K562 (cell line): ENCODE results near the gene HPCA. TPM values are rescaled to one million over a fixed set of nuclear protein-coding genes. Genes with fewer than 3 reads are reported as not detected.

ENCODE experiments used
- ATAC-seq: fragments of 200-7000 bp; cut with Tn5 transposase; 3 replicates; pipeline ENCODE4 v1.9.1; 2020; ENCODE audit warnings: moderate library complexity
- BruUV-seq: library from RNA; stranded (reverse); fragments of 400-500 nt; replicated peaks from 2 replicates; lab custom pipeline; 2021; lab: Mats Ljungman, UMichigan
- CTCF ChIA-PET: fragments of 300-600 bp; formaldehyde crosslinking; extraction: SDS; loops from one replicate; lab custom pipeline; 2021; ENCODE audit warnings: low intra/inter-chr PET ratio; lab: Yijun Ruan, JAX
- POLR2A ChIA-PET: fragments of 300-600, 350-650 bp; sonication (Branson Sonifier 250); formaldehyde crosslinking; extraction: SDS; loops from one replicate; lab custom pipeline; 2021; ENCODE audit warnings: antibody characterized with exemption, inconsistent platforms; lab: Yijun Ruan, JAX
- DNase-seq, 4 experiments: peaks; one replicate each; pipeline versions ENCODE4 v3.0.0 to v3.0.0-alpha.2; 2011 to 2018; ENCODE audit warnings: low spot score in 3 of 4, mixed read lengths in 3 of 4; ENCODE audit errors: extremely low read depth in 1 of 4
- FAIRE-seq: peaks from 2 replicates; lab custom pipeline; 2011; peaks lifted over from hg19 to GRCh38; lab: Jason Lieb, UNC
- H2AFZ ChIP-seq: 2 replicates; pipeline ENCODE4 v1.6.0; 2011; ENCODE audit warnings: low read depth, low read length, control low read depth, inconsistent platforms
- H3K27ac ChIP-seq: fragments of 200-600 bp; 3 replicates; pipeline ENCODE4 v1.8.0; 2011; ENCODE audit warnings: low read depth, mild to moderate bottlenecking, control low read depth, inconsistent platforms, low read length, moderate library complexity, mixed read lengths; ENCODE audit errors: extremely low read depth
- H3K27me3 ChIP-seq, 2 experiments: fragments of 300-600 bp in 1 of 2; 2 replicates in 1 of 2; 3 replicates in 1 of 2; pipeline versions ENCODE4 v1.6.0 to v1.8.0; 2011; ENCODE audit warnings: inconsistent platforms in 2 of 2, low read length in 2 of 2, mild to moderate bottlenecking in 1 of 2, mixed read lengths in 1 of 2, moderate library complexity in 1 of 2; ENCODE audit not compliant: control insufficient read depth in 2 of 2, insufficient read depth in 2 of 2
- H3K36me3 ChIP-seq: fragments of 300-600 bp; 3 replicates; pipeline ENCODE4 v1.8.0; 2011; ENCODE audit warnings: mild to moderate bottlenecking, low read length, inconsistent platforms; ENCODE audit not compliant: control insufficient read depth, insufficient read depth
- H3K4me1 ChIP-seq, 2 experiments: fragments of 200-600 bp in 1 of 2; replicated peaks in 1 of 2; 2 replicates in 1 of 2; 3 replicates in 1 of 2; pipeline versions ENCODE4 v1.5.1 to v1.8.0; 2011; ENCODE audit warnings: inconsistent platforms in 2 of 2, low read length in 2 of 2, mild to moderate bottlenecking in 1 of 2, mixed read lengths in 1 of 2, moderate library complexity in 1 of 2; ENCODE audit not compliant: control insufficient read depth in 2 of 2, insufficient read depth in 2 of 2
- H3K4me2 ChIP-seq: 2 replicates; pipeline ENCODE4 v1.6.1; 2011; ENCODE audit warnings: low read length, control low read depth, inconsistent platforms, mixed read lengths; ENCODE audit not compliant: insufficient read depth
- H3K4me3 ChIP-seq: fragments of 200-600 bp; sonication (generic), shearing (Covaris generic); 2 replicates; pipeline ENCODE4 v1.5.1; 2016; ENCODE audit warnings: control low read depth, inconsistent platforms
- H3K79me2 ChIP-seq: fragments of 200-600 bp; 3 replicates; pipeline ENCODE4 v1.8.0; 2011; ENCODE audit warnings: low read length, inconsistent platforms; ENCODE audit not compliant: control insufficient read depth, insufficient read depth
- H3K9ac ChIP-seq, 2 experiments: 2 replicates each; pipeline versions ENCODE4 v1.6.0 to v1.6.1; 2011; ENCODE audit warnings: low read depth in 2 of 2, low read length in 2 of 2, control low read depth in 1 of 2, inconsistent platforms in 1 of 2, mild to moderate bottlenecking in 1 of 2, mixed read lengths in 1 of 2; ENCODE audit not compliant: insufficient read depth in 1 of 2
- H3K9me1 ChIP-seq: one replicate; pipeline ENCODE4 v1.6.0; 2011; ENCODE audit warnings: inconsistent platforms, mild to moderate bottlenecking, low read length, moderate library complexity; ENCODE audit not compliant: control insufficient read depth, insufficient read depth
- H3K9me3 ChIP-seq: replicated peaks from 2 replicates; pipeline ENCODE4 v1.5.1; 2011; ENCODE audit warnings: low read depth, low read length, inconsistent platforms; ENCODE audit not compliant: control insufficient read depth, insufficient read depth
- H4K20me1 ChIP-seq: replicated peaks from 2 replicates; pipeline ENCODE4 v1.6.1; 2011; ENCODE audit warnings: low read length, inconsistent platforms, mixed read lengths; ENCODE audit not compliant: control insufficient read depth, insufficient read depth
- KAT2B ChIP-seq: IDR thresholded peaks from one replicate; pipeline ENCODE4 v1.6.1; 2012; ENCODE audit warnings: low read depth, mild to moderate bottlenecking, control low read depth, inconsistent platforms, low read length, moderate library complexity
- MAZ ChIP-seq, 2 experiments: fragments of 450-650 bp in 1 of 2; sonication (generic) in 1 of 2; formaldehyde crosslinking; IDR thresholded peaks in 1 of 2; conservative IDR thresholded peaks in 1 of 2; 2 replicates each; pipeline versions ENCODE4 v1.4.0 to v1.5.0; 2020; ENCODE audit warnings: mild to moderate bottlenecking in 1 of 2, missing genetic modification reagents in 1 of 2
- MCM3 ChIP-seq: fragments of 450-650 bp; IDR thresholded peaks from 2 replicates; pipeline ENCODE4 v1.6.1; 2016
- MED1 ChIP-seq: sonication (generic); formaldehyde crosslinking; IDR thresholded peaks from 2 replicates; pipeline ENCODE4 v1.8.1; 2023; ENCODE audit warnings: missing genetic modification reagents, borderline replicate concordance
- NR4A1 ChIP-seq, 2 experiments: fragments of 250-450 bp in 1 of 2; fragments of 450-650 bp in 1 of 2; sonication (Bioruptor Pico) in 1 of 2; IDR thresholded peaks; 2 replicates each; pipeline versions ENCODE4 v1.4.0 to v1.6.1; 2016 to 2020; ENCODE audit warnings: mild to moderate bottlenecking in 2 of 2, missing compliant biosample characterization in 1 of 2, missing genetic modification characterization in 1 of 2, moderate library complexity in 1 of 2
- POLR2G ChIP-seq: fragments of 200-400 bp; formaldehyde crosslinking; IDR thresholded peaks from 2 replicates; pipeline ENCODE4 v1.6.1; 2017; ENCODE audit warnings: low read depth, mild to moderate bottlenecking, antibody characterized with exemption, low read length, moderate library complexity
- PURB ChIP-seq: sonication (generic); formaldehyde crosslinking; IDR thresholded peaks from 2 replicates; pipeline ENCODE4 v1.9.0; 2021; ENCODE audit warnings: low read depth, mild to moderate bottlenecking, missing genetic modification reagents
- RAD51 ChIP-seq: fragments of 450-650 bp; IDR thresholded peaks from 2 replicates; pipeline ENCODE4 v1.7.1; 2016; ENCODE audit warnings: low read depth, mild to moderate bottlenecking, borderline replicate concordance
- STAT5B ChIP-seq: fragments of 250-450 bp; sonication (Bioruptor Pico); IDR thresholded peaks from 2 replicates; pipeline ENCODE4 v1.8.0; 2021; ENCODE audit warnings: mild to moderate bottlenecking, inconsistent platforms
- TAF15 ChIP-seq: fragments of 200-400 bp; formaldehyde crosslinking; IDR thresholded peaks from 2 replicates; pipeline ENCODE4 v1.6.1; 2017; ENCODE audit warnings: mild to moderate bottlenecking, low read depth, low read length, moderate library complexity
- ZNF12 ChIP-seq: sonication (generic); formaldehyde crosslinking; IDR thresholded peaks from 2 replicates; pipeline ENCODE4 v1.4.0; 2020; ENCODE audit warnings: mild to moderate bottlenecking, missing genetic modification reagents
- ZNF384 ChIP-seq: IDR thresholded peaks from 2 replicates; pipeline ENCODE4 v1.6.1; 2012; ENCODE audit warnings: low read depth, low read length, improper control_type of control experiment
- WGBS: fragments of 100-300 bp; shearing (Covaris generic); methylation state at CpG from one replicate; pipeline ENCODE4 v1.1.6; 2016; ENCODE audit warnings: low coverage, mixed read lengths; ENCODE audit not compliant: insufficient coverage; ENCODE audit errors: missing lambda C conversion rate; 5-methylcytosine and 5-hydroxymethylcytosine counted together
- in situ Hi-C: fragments of 300-500 bp; cut with MboI; formaldehyde crosslinking; loops from 4 replicates; pipeline ENCODE4 v1.15.0; 2018; ENCODE audit warnings: inconsistent platforms, mixed read lengths
- intact Hi-C: fragments of 100-400 bp; cut with micrococcal nuclease; formaldehyde crosslinking; loops from 2 replicates; pipeline ENCODE4 v1.14.2; 2022
- polyA plus RNA-seq, 8 experiments: library from polyadenylated mRNA; depleted of rRNA in 4 of 8; stranded (reverse) in 5 of 8; unstranded in 3 of 8; fragments of >200 nt; fragmentation: Nextera tagmentation in 2 of 8; fragmentation: Illumina TruSeq in 1 of 8; extraction: Ambion mirVana in 2 of 8; extraction: Trizol in 1 of 8; gene quantifications; 2 replicates each; pipeline versions ENCODE4 v1.2.1 to v1.2.3, GENCODE V29; 2011 to 2014; ENCODE audit warnings: inconsistent platforms in 1 of 8, missing spikeins in 1 of 8
- total RNA-seq, 7 experiments: library from RNA; depleted of rRNA in 6 of 7; stranded (reverse); fragments of >200 nt in 6 of 7; fragmentation: Illumina TruSeq in 2 of 7; extraction: Trizol in 2 of 7; gene quantifications; 2 replicates each; pipeline versions ENCODE4 v1.2.1 to v1.2.3, GENCODE V29; 2011 to 2021; ENCODE audit warnings: low replicate concordance in 1 of 7

HPCA gene
- total and polyA plus RNA-seq, 9 of the 15 experiments (the other 6 are each of a cell fraction or from before 2014, with no cell fraction given): not detected

DNA sequence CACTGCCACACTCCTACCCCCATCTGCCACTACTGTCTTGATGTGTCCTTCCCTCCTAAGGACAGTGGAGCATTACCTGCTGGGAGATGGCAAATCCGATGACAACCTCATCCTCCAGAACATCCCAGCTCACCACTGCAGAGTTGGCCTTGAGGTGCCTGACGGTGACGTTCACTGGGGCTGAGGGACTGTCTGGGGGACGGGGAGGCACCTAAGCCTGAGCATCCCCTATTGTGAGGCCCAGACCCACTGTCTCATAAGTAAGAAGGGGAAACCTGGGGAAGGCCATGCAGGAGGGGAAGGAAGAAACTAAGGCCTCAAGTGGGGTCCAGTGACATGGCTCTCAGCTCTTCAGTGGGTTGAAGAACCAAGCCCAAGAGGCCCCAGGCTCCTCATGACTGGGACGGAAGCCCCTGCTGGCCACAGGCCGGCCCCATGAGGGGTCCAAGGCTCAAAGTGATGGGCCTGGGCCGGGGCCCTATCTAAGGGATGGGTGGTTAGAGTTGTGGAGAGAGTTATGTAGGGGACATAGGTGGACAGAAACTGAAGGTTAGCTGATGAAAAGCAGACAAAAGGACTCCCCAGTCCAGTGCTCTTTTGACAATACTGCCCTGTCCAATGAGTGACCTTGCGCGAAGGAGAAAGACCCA lies 17.4 kb upstream of the HPCA start (continued):
- TF ChIP-seq MAZ (CRISPR knock-in tag; conservative IDR thresholded peaks at IDR 0.05 in 1 of 2, IDR thresholded peaks at IDR 0.05 in 1 of 2) (no peak), STAT5B (CRISPR knock-in tag) (no peak), MED1 (CRISPR knock-in tag) (no peak), MCM3 (no peak)

DNA sequence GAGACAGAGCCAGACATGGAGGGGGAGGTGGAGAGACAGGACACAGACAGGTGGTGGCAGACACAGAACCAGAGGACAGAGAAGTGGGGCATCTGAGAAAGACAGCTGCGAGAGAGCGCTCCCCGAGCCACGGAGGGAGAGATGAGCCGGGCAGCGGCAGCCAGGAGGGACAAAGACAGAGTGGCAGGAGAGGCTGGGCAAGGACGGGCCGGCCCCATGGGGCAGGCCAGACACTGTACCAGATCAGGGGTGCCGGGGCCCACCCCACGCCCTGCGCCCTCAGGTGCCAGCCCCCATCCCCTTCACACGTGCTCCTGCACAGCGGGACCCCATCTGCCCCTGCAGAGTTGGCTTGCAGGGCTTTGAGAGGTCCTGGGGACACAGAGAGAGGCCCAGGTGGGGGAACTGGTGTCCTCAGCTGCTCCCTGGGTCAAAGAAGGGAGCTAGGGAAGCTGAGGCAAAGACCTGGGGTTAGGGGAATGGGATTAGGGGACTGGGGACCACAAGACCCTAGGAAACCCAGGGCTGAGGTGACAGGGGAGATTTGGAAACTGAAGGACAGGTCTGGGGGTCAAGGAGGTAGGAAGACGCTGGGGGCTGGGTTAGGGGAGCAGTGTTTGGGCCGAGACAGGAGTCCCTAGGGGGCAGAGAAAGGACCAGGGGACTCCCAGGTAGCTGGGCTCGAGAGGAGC lies 16.2 kb upstream of the HPCA start:
- TF ChIP-seq NR4A1 (CRISPR knock-in tag; IDR thresholded peaks at IDR 0.05): no peak
- no peak for TF ChIP-seq NR4A1 (tag; IDR thresholded peaks at IDR 0.05)
- TF ChIP-seq ZNF384: no peak
- no peak for TF ChIP-seq TAF15
- TF ChIP-seq KAT2B: no peak
- no peak for TF ChIP-seq RAD51
- 0 out of 2 replicates have a peak, but pooled peaks have one; percentile 27 for TF ChIP-seq POLR2G
- peak; percentile 12; the same call in 1 of the 2 replicates for TF ChIP-seq ZNF12 (CRISPR knock-in tag)
- no peak for TF ChIP-seq PURB
- no peaks in the 10 kb centered on the region for H3K9me3 ChIP-seq
- no peak overlapping the region for H3K4me3 ChIP-seq
- H3K4me2 ChIP-seq: peak overlapping the region; percentile 23; the same call in 1 of the 2 replicates
- no peak for DNase-seq
- H3K79me2 ChIP-seq: no peaks in the 10 kb centered on the region
- H3K27ac ChIP-seq: no peak overlapping the region
- 63% methylated on average over 9 of the region's 16 CpGs for WGBS
- FAIRE-seq: no peak
- POLR2A ChIA-PET: interaction anchor here (0.8 kb wide), 1 partner anchor 9 kb away, joined by 3 read pairs; no protein-coding TSS in a partner anchor
- no peaks in the 10 kb centered on the region for H3K9me1 ChIP-seq
- no peak for ATAC-seq
- no peak overlapping the region for H2AFZ ChIP-seq
- H3K27me3 ChIP-seq: peaks cover 4 to 20% of the 10 kb centered on the region in 2 experiments; a peak in 3 of 5 replicates
- H3K9ac ChIP-seq: peak overlapping the region in 1 of 2 experiments; percentile 75; a peak in 2 of 4 replicates
- intact Hi-C loops (loop anchor here (2.0 to 5.0 kb wide), 3 partner anchors 98 to 468 kb away; no protein-coding TSS in a partner anchor), in situ Hi-C loops (loop anchor here (5.0 kb wide), 1 partner anchor 348 kb away; no protein-coding TSS in a partner anchor)
- no TSS peak for BruUV-seq
- peaks cover 9% of the 10 kb centered on the region for H4K20me1 ChIP-seq
- peaks cover 5 to 16% of the 10 kb centered on the region in 2 experiments; a peak in 3 of 5 replicates for H3K4me1 ChIP-seq
- CTCF ChIA-PET: interaction anchor here (0.6 to 2.9 kb wide), 4 partner anchors 40 to 332 kb away, joined by 3 to 26 read pairs (median 4); no protein-coding TSS in a partner anchor
- H3K36me3 ChIP-seq: no peaks in the 10 kb centered on the region
